GM12891 (cell line): ENCODE results near the gene ANO4.

Experiments used
- POLR2A ChIP-seq: IDR thresholded peaks from 2 replicates; pipeline ENCODE4 v1.6.1; 2011; ENCODE audit warnings: low read depth, low read length, control low read depth
- POLR2AphosphoS5 ChIP-seq: IDR thresholded peaks from 2 replicates; pipeline ENCODE4 v1.6.1; 2011; ENCODE audit warnings: low read depth, low read length, control low read depth
- POU2F2 ChIP-seq: IDR thresholded peaks from 2 replicates; pipeline ENCODE4 v1.6.1; 2011; ENCODE audit warnings: low read depth, mild to moderate bottlenecking, control low read depth, low read length, moderate library complexity

DNA sequence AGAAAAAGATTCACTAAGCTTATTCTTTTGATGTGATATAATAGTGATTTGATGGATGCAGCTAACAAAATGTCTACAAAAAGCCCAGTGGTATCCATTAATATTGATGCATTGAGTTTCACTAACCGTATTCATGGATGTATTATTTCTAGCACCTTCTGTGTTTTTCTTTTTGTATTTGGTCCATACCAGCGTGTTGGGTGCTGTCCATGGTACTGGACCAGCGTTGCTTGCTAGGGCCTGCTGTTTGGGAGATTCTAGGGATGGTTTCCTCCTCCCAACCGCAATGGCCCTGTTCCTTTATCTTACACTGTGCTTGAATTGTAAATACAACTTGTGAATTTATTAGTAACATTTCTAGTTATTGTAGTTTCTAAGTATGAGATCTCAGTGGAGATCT lies 31.7 kb downstream of the ANO4 start:
- TF ChIP-seq POLR2A, result no peak
- no peak for TF ChIP-seq POLR2AphosphoS5
- TF ChIP-seq POU2F2, result no peak
